Smooth muscle cell (in vitro differentiated cells): ENCODE measurements around the gene SLC35A3. TPM values are rescaled to one million over a fixed set of nuclear protein-coding genes. Genes with fewer than 3 reads are reported as not detected.
A peak's percentile ranks its signal among the peaks of the same experiment; 100 is the strongest.

Experiments
- DNase-seq: peaks from one replicate; lab custom pipeline; 2025; ENCODE audit not compliant: unreplicated experiment; lab: John Stamatoyannopoulos, UW
- H2AFZ ChIP-seq: fragments of 200-600 bp; sonication (generic); 2 replicates; pipeline ENCODE4 v1.6.0; 2016; ENCODE audit warnings: antibody characterized with exemption, low read depth, mild to moderate bottlenecking
- H3F3A ChIP-seq: fragments of 200-600 bp; sonication (generic); 2 replicates; pipeline ENCODE4 v1.6.0; 2017; ENCODE audit warnings: antibody characterized with exemption, low read depth
- H3K27ac ChIP-seq: fragments of 200-600 bp; sonication (generic); 2 replicates; pipeline ENCODE4 v1.5.1; 2016; ENCODE audit warnings: low read depth, mild to moderate bottlenecking
- H3K27me3 ChIP-seq: fragments of 200-600 bp; sonication (generic); 2 replicates; pipeline ENCODE4 v1.6.1; 2016; ENCODE audit warnings: low read depth, mild to moderate bottlenecking
- H3K36me3 ChIP-seq: fragments of 200-600 bp; sonication (generic); 2 replicates; pipeline ENCODE4 v1.5.1; 2016; ENCODE audit warnings: low read depth
- H3K4me1 ChIP-seq: fragments of 200-600 bp; sonication (generic); 2 replicates; pipeline ENCODE4 v1.5.1; 2016; ENCODE audit warnings: low read depth
- H3K4me2 ChIP-seq: fragments of 200-600 bp; sonication (generic); 2 replicates; pipeline ENCODE4 v1.6.0; 2016; ENCODE audit warnings: mild to moderate bottlenecking
- H3K4me3 ChIP-seq: fragments of 200-600 bp; sonication (generic); 2 replicates; pipeline ENCODE4 v1.5.1; 2016; ENCODE audit warnings: mild to moderate bottlenecking
- H3K79me2 ChIP-seq: fragments of 200-600 bp; sonication (generic); 2 replicates; pipeline ENCODE4 v1.6.0; 2016; ENCODE audit warnings: low read depth, mild to moderate bottlenecking
- H3K9ac ChIP-seq: fragments of 200-600 bp; sonication (generic); 2 replicates; pipeline ENCODE4 v1.6.0; 2016; ENCODE audit warnings: low read depth
- H3K9me3 ChIP-seq: fragments of 200-600 bp; sonication (generic); replicated peaks from 2 replicates; pipeline ENCODE4 v1.5.1; 2016; ENCODE audit warnings: low read depth
- H4K20me1 ChIP-seq: fragments of 200-600 bp; sonication (generic); 2 replicates; pipeline ENCODE4 v1.6.0; 2016; ENCODE audit warnings: low read depth
- WGBS: methylation state at CpG from one replicate; pipeline ENCODE4 v1.1.7; 2016; ENCODE audit warnings: low lambda C conversion rate; 5-methylcytosine and 5-hydroxymethylcytosine counted together
- polyA plus RNA-seq: library from polyadenylated mRNA; unstranded; fragments of >200 nt; fragmentation: Nextera tagmentation; extraction: Ambion mirVana; gene quantifications from 2 replicates; pipeline ENCODE4 v1.2.1, GENCODE V29; 2016
- total RNA-seq: library from RNA; depleted of rRNA; stranded (reverse); fragments of >200 nt; gene quantifications from 2 replicates; pipeline ENCODE4 v1.2.3, GENCODE V29; 2014
- TF ChIP-seq, protein P1 (sequence below): fragments of 200-600 bp; sonication (generic); IDR thresholded peaks from 2 replicates; pipeline ENCODE4 v1.5.1; 2017; ENCODE audit warnings: borderline replicate concordance, mild to moderate bottlenecking, antibody characterized with exemption; ENCODE audit not compliant: insufficient read depth, poor library complexity, severe bottlenecking

Gene SLC35A3
- total and polyA plus RNA-seq, 2 experiments from 2014 or later = 8.2 to 33.5 TPM

DNA sequence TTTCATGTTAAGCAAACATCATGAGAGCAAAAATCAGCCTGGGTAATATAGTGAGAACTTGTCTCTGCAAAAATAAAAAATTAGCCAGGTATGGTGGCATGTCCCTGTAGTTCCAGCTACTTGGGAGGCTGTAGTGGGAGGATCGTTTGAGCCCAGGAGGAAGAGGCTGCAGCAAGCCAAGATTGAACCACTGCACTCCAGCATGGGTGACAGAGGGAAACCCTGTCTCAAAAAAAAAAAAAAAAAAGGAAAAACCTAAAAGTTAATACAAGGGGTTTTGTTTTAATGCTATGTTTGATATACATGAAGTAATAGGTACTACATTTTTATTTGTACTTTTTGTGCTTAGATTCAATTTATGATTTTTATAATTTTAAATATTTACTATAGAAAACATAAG, 27.1 kb upstream of the SLC35A3 start:
- TF ChIP-seq, protein P1, sequence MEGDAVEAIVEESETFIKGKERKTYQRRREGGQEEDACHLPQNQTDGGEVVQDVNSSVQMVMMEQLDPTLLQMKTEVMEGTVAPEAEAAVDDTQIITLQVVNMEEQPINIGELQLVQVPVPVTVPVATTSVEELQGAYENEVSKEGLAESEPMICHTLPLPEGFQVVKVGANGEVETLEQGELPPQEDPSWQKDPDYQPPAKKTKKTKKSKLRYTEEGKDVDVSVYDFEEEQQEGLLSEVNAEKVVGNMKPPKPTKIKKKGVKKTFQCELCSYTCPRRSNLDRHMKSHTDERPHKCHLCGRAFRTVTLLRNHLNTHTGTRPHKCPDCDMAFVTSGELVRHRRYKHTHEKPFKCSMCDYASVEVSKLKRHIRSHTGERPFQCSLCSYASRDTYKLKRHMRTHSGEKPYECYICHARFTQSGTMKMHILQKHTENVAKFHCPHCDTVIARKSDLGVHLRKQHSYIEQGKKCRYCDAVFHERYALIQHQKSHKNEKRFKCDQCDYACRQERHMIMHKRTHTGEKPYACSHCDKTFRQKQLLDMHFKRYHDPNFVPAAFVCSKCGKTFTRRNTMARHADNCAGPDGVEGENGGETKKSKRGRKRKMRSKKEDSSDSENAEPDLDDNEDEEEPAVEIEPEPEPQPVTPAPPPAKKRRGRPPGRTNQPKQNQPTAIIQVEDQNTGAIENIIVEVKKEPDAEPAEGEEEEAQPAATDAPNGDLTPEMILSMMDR = no peak
- Histone ChIP-seq H3K79me2 (no peaks in the 10 kb centered on the region), H2AFZ (no peak overlapping the region), H3K9me3 (no peaks in the 10 kb centered on the region), H3K4me3 (no peak overlapping the region), H3F3A (no peaks in the 10 kb centered on the region), H3K9ac (no peak overlapping the region), H3K36me3 (no peaks in the 10 kb centered on the region), H3K4me1 (peaks cover 5% of the 10 kb centered on the region), H4K20me1 (no peaks in the 10 kb centered on the region), H3K27ac (no peak overlapping the region), H3K27me3 (no peaks in the 10 kb centered on the region), H3K4me2 (no peak overlapping the region)
- no peak for DNase-seq
- WGBS = 88% methylated on average over 1 of the region's 1 CpG

DNA sequence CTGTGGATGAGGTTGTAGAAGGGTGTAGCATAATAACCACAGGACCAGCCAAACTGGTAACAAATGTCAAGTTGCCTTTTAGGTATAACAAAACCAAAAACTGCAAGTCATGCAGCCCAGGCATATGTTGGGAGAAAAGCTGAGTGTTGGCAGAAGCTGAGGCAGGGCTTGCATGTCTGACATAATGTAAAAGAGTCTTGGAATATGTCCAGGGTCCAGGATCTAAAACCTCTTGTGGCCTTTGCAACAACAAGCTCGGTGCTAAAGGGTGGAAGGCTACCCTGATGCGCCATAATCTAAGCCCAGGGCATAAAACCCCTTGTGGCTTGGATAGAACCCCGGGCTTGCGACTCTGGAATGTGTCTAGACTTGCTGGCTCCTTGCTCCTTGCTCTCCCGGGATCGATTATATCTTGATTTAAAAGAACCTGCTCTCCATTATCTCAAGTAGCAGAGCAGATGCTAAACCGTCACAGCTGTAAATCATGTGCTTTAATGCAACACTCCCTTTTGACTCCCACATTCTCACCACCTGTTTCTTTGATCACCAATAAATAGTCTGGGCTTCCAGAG, 26.5 kb upstream of the SLC35A3 start:
- Histone ChIP-seq H3K36me3 (no peaks in the 10 kb centered on the region), H2AFZ (peak overlapping the region; percentile 90), H3K9ac (no peak overlapping the region), H3K4me2 (peak overlapping the region; percentile 61), H3K4me3 (no peak overlapping the region), H4K20me1 (no peaks in the 10 kb centered on the region), H3K9me3 (no peaks in the 10 kb centered on the region), H3K4me1 (peaks cover 5% of the 10 kb centered on the region), H3K27me3 (no peaks in the 10 kb centered on the region), H3K27ac (peak overlapping the region; percentile 6), H3F3A (no peaks in the 10 kb centered on the region), H3K79me2 (no peaks in the 10 kb centered on the region)
- no peak for DNase-seq
- TF ChIP-seq, protein P1 = no peak
- WGBS = 38% methylated on average over 7 of the region's 7 CpGs

DNA sequence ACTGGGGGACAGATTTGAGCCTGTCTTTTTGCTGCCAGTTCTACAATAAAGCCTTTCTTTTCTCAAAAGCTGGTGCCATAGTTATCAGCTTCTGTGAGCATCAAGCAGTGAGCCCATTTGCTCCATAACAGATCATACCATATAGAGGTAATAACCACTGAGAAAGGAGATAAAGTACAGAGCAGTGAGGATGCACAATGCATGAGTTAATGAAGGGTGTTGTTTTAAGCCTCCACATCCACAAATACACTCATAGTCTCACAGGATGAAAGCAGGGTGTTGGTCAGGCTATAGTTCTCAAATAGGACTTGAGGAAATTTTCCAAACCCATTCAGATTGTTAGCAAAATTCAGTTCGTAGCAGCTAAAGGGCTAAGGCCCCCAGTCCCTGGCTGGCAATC, 25.6 kb upstream of the SLC35A3 start:
- H3K4me2 ChIP-seq = no peak overlapping the region
- no peaks in the 10 kb centered on the region for H3F3A ChIP-seq
- H3K36me3 ChIP-seq = no peaks in the 10 kb centered on the region
- no peak overlapping the region for H3K9ac ChIP-seq
- H3K27me3 ChIP-seq = no peaks in the 10 kb centered on the region
- H4K20me1 ChIP-seq = no peaks in the 10 kb centered on the region
- H3K4me1 ChIP-seq = peaks cover 5% of the 10 kb centered on the region
- no peaks in the 10 kb centered on the region for H3K9me3 ChIP-seq
- H3K27ac ChIP-seq = no peak overlapping the region
- H3K4me3 ChIP-seq = no peak overlapping the region
- TF ChIP-seq, protein P1 = no peak
- H3K79me2 ChIP-seq = no peaks in the 10 kb centered on the region
- peak overlapping the region; percentile 90 for H2AFZ ChIP-seq
- no peak for DNase-seq
- 88% methylated on average over 1 of the region's 1 CpG for WGBS

DNA sequence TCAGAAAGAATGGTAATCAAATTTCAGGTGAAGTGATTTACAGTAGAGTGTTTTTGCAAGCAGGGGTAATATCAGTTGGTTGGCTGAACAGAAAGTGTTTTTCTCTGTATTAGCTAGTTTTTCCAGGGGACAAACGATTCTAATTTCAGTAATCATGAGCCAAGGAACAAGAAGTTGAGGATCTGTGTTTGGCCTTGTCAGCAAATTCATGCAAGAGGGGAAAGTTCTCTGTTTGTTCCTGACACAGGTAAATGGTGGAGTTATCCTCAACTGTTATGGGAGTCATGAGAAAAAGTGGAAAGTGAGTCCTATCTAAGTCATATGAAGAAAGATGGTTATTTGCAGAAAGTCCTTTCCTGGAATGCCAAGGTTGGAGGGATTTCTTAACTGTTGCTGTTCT, 24.6 kb upstream of the SLC35A3 start:
- Histone ChIP-seq H3F3A (no peaks in the 10 kb centered on the region), H3K27me3 (no peaks in the 10 kb centered on the region), H4K20me1 (no peaks in the 10 kb centered on the region), H3K4me3 (no peak overlapping the region), H3K9me3 (no peaks in the 10 kb centered on the region), H3K36me3 (no peaks in the 10 kb centered on the region), H3K4me1 (peaks cover 5% of the 10 kb centered on the region), H3K4me2 (no peak overlapping the region), H3K9ac (no peak overlapping the region), H3K79me2 (no peaks in the 10 kb centered on the region), H3K27ac (no peak overlapping the region), H2AFZ (no peak overlapping the region)
- no peak for DNase-seq
- TF ChIP-seq, protein P1 = no peak
- 88% methylated on average over 1 of the region's 1 CpG for WGBS
